OCI-LY1 (cell line): ENCODE data around the gene SYT2.

Source experiments
- H2AFZ ChIP-seq: fragments of 200-600 bp; sonication (generic), shearing (Covaris generic); 2 replicates; pipeline ENCODE4 v1.6.0; 2014; ENCODE audit warnings: antibody characterized with exemption, mild to moderate bottlenecking, low read length
- H3F3A ChIP-seq: fragments of 200-600 bp; sonication (generic), shearing (Covaris generic); 2 replicates; pipeline ENCODE4 v1.6.0; 2014; ENCODE audit warnings: mild to moderate bottlenecking, antibody characterized with exemption, low read length, moderate library complexity; ENCODE audit not compliant: insufficient read depth
- H3K27ac ChIP-seq: fragments of 200-600 bp; sonication (generic); 2 replicates; pipeline ENCODE4 v1.5.1; 2014; ENCODE audit warnings: low read length, mixed run types, mild to moderate bottlenecking, low read depth; ENCODE audit not compliant: poor library complexity, severe bottlenecking
- H3K27me3 ChIP-seq: fragments of 200-600 bp; sonication (generic); 2 replicates; pipeline ENCODE4 v1.6.0; 2014; ENCODE audit warnings: antibody characterized with exemption, mild to moderate bottlenecking, low read length, moderate library complexity; ENCODE audit not compliant: insufficient read depth
- H3K36me3 ChIP-seq: fragments of 200-600 bp; sonication (generic); 2 replicates; pipeline ENCODE4 v1.6.1; 2014; ENCODE audit warnings: mild to moderate bottlenecking, antibody characterized with exemption, low read length, moderate library complexity, mixed read lengths; ENCODE audit not compliant: insufficient read depth
- H3K4me1 ChIP-seq: fragments of 200-600 bp; sonication (generic); 2 replicates; pipeline ENCODE4 v1.5.1; 2014; ENCODE audit warnings: mild to moderate bottlenecking, low read length, moderate library complexity; ENCODE audit not compliant: insufficient read depth, severe bottlenecking
- H3K4me2 ChIP-seq: fragments of 200-600 bp; sonication (generic), shearing (Covaris generic); 2 replicates; pipeline ENCODE4 v1.6.1; 2014; ENCODE audit warnings: low read length
- H3K4me3 ChIP-seq: fragments of 200-600 bp; sonication (generic); 2 replicates; pipeline ENCODE4 v1.5.1; 2014; ENCODE audit warnings: low read length, low read depth, mild to moderate bottlenecking, mixed read lengths; ENCODE audit not compliant: poor library complexity, severe bottlenecking
- H3K79me2 ChIP-seq: fragments of 200-600 bp; shearing (Covaris generic); 2 replicates; pipeline ENCODE4 v1.6.1; 2016; ENCODE audit warnings: mixed run types, low read length, mixed read lengths; ENCODE audit not compliant: insufficient read depth
- H3K9ac ChIP-seq: fragments of 200-600 bp; sonication (generic), shearing (Covaris generic); 2 replicates; pipeline ENCODE4 v1.6.1; 2014; ENCODE audit warnings: mild to moderate bottlenecking, low read length, mixed read lengths
- H3K9me2 ChIP-seq: fragments of 200-600 bp; sonication (generic), shearing (Covaris generic); 2 replicates; pipeline ENCODE4 v1.6.1; 2014; ENCODE audit warnings: low read depth, mild to moderate bottlenecking, low read length, mixed read lengths
- H3K9me3 ChIP-seq: fragments of 200-600 bp; shearing (Covaris generic); 2 replicates; pipeline ENCODE4 v1.6.1; 2014; ENCODE audit warnings: low read length, mixed read lengths
- H4K20me1 ChIP-seq: fragments of 200-600 bp; sonication (generic), shearing (Covaris generic); 2 replicates; pipeline ENCODE4 v1.6.0; 2016; ENCODE audit warnings: mild to moderate bottlenecking, low read length; ENCODE audit not compliant: insufficient read depth
- EZH2 ChIP-seq: fragments of 200-600 bp; sonication (generic), shearing (Covaris generic); IDR thresholded peaks from 2 replicates; pipeline ENCODE4 v1.8.0; 2017; ENCODE audit warnings: borderline replicate concordance, mixed run types, mild to moderate bottlenecking, antibody characterized with exemption, low read length, moderate library complexity, mixed read lengths
- TF ChIP-seq, protein P1 (sequence below): fragments of 200-600 bp; sonication (generic), shearing (Covaris generic); IDR thresholded peaks from 2 replicates; pipeline ENCODE4 v1.5.1; 2017; ENCODE audit warnings: mild to moderate bottlenecking, antibody characterized with exemption, low read length, moderate library complexity, mixed read lengths

Gene SYT2

DNA sequence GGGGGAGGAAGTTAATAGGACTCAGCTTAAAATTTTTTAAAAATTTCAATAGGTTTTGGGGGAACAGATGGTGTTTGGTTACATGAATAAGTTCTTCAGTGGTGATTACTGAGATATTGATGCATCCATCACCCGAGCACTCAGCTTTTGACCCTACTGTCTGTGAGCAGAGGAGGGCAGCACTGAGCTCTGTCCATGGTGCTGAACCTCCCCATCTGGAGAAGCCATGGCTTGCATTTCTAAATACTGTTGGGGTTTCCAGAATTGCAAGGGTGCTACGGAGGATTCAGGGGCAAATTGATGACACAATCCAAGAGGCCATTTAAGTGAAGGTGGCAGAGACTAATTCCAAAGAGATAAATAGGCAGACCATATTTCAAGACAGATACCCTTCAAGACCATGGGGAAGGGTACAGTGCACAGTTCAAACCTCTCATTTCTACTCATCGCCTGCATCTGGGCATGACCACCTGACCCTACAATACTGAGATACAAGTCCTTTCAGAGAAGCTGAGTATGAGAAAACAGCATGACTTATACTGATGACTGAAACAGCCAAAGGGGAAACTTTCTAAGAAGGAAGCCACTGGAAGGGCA lies 17.2 kb downstream of the SYT2 start:
- Histone ChIP-seq H3K4me1 (no peaks in the 10 kb centered on the region), H3K36me3 (no peaks in the 10 kb centered on the region), H3K9me2 (no peaks in the 10 kb centered on the region), H4K20me1 (no peaks in the 10 kb centered on the region; the same call in 1 of the 2 replicates), H3K4me2 (no peak overlapping the region), H2AFZ (no peak overlapping the region), H3K9me3 (no peaks in the 10 kb centered on the region), H3F3A (no peaks in the 10 kb centered on the region), H3K79me2 (no peaks in the 10 kb centered on the region), H3K27ac (no peak overlapping the region), H3K4me3 (no peak overlapping the region), H3K9ac (no peak overlapping the region), H3K27me3 (0 out of 2 replicates have a peak, but pooled peaks cover 3% of the 10 kb centered on the region)
- no peak for TF ChIP-seq EZH2
- TF ChIP-seq, protein P1, sequence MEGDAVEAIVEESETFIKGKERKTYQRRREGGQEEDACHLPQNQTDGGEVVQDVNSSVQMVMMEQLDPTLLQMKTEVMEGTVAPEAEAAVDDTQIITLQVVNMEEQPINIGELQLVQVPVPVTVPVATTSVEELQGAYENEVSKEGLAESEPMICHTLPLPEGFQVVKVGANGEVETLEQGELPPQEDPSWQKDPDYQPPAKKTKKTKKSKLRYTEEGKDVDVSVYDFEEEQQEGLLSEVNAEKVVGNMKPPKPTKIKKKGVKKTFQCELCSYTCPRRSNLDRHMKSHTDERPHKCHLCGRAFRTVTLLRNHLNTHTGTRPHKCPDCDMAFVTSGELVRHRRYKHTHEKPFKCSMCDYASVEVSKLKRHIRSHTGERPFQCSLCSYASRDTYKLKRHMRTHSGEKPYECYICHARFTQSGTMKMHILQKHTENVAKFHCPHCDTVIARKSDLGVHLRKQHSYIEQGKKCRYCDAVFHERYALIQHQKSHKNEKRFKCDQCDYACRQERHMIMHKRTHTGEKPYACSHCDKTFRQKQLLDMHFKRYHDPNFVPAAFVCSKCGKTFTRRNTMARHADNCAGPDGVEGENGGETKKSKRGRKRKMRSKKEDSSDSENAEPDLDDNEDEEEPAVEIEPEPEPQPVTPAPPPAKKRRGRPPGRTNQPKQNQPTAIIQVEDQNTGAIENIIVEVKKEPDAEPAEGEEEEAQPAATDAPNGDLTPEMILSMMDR: peak; percentile 24; the same call in 1 of the 2 replicates

DNA sequence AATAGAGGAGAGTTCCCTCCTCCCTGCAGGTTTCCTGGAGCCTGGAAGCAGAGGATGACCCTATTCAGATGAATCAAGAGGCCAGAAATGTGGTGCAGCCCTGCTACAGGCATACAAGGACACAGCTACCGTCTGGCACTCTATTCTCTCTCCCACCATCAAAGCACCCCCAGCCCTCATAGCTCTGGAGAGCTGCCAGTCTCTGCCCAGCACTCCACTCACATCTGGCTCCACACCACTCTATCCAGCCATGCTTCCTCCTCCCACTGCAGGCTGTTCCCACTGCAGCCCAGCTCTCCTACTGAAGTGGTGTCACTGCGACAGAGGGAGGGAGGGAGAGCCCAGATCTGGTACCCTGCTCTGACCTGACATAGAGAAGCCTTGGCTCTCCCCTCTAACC lies 18.4 kb downstream of the SYT2 start:
- no peaks in the 10 kb centered on the region for H3K36me3 ChIP-seq
- H4K20me1 ChIP-seq: no peaks in the 10 kb centered on the region; the same call in 1 of the 2 replicates
- no peak overlapping the region for H3K4me3 ChIP-seq
- no peaks in the 10 kb centered on the region for H3K9me3 ChIP-seq
- no peaks in the 10 kb centered on the region for H3K79me2 ChIP-seq
- no peak overlapping the region for H3K9ac ChIP-seq
- H3K4me2 ChIP-seq: no peak overlapping the region
- no peak overlapping the region for H3K27ac ChIP-seq
- no peaks in the 10 kb centered on the region for H3K9me2 ChIP-seq
- no peaks in the 10 kb centered on the region for H3F3A ChIP-seq
- H2AFZ ChIP-seq: no peak overlapping the region
- H3K27me3 ChIP-seq: 0 out of 2 replicates have a peak, but pooled peaks cover 3% of the 10 kb centered on the region
- H3K4me1 ChIP-seq: no peaks in the 10 kb centered on the region
- no peak for TF ChIP-seq EZH2
- TF ChIP-seq, protein P1: no peak

DNA sequence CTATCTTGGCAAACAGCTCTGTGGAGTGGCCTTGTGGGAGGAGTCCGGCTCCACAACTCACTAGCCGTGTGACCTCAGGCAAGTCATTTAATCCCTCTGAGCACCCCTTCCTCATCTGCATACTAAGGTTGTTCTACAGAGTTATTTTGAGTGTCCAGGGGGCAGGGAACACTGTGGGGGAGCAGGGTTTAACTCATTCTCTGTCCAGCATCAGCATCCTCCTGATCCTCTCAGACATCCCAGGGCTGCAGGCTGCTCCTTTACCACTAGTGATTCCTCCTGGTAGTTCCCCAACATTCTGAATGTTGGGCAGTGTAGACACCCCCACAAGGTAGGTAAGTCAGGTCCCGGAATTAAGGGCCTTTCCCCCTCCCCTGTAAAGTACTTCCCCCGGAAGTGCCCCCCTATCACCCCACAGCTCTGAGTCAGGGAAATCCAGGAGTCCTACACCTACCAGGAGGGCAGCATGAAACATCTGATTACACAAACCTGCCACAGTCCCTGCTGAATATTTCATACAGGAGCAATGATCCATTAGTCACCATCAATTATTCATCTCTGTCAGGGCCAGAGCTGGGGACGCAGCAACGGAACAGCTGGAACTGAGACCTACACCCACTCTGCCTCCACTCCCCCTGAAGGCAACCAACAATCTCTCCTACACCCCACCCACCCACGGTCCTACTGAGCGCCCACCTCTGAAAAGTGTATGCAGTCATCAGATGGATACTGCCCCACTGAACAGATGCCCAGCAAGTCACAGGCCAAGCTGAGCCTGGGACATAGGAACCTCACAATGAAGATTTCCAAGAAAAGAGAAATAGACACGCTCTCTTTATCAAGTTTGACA lies 20.5 kb downstream of the SYT2 start:
- Histone ChIP-seq H3K79me2 (no peaks in the 10 kb centered on the region), H3F3A (no peaks in the 10 kb centered on the region), H2AFZ (no peak overlapping the region), H3K4me1 (no peaks in the 10 kb centered on the region), H3K36me3 (no peaks in the 10 kb centered on the region), H3K9me3 (no peaks in the 10 kb centered on the region), H3K27me3 (no peaks in the 10 kb centered on the region), H4K20me1 (no peaks in the 10 kb centered on the region; the same call in 1 of the 2 replicates), H3K9me2 (no peaks in the 10 kb centered on the region), H3K4me2 (no peak overlapping the region), H3K4me3 (no peak overlapping the region), H3K9ac (no peak overlapping the region), H3K27ac (no peak overlapping the region)
- TF ChIP-seq EZH2: no peak
- TF ChIP-seq, protein P1: no peak
